ENCODE measurements around the gene SETDB1. TPM values are rescaled to one million over a fixed set of nuclear protein-coding genes. Genes with fewer than 3 reads are reported as not detected.

SETDB1 gene
- total RNA-seq, 1 experiment from 2014 or later, result 66.5 TPM

DNA sequence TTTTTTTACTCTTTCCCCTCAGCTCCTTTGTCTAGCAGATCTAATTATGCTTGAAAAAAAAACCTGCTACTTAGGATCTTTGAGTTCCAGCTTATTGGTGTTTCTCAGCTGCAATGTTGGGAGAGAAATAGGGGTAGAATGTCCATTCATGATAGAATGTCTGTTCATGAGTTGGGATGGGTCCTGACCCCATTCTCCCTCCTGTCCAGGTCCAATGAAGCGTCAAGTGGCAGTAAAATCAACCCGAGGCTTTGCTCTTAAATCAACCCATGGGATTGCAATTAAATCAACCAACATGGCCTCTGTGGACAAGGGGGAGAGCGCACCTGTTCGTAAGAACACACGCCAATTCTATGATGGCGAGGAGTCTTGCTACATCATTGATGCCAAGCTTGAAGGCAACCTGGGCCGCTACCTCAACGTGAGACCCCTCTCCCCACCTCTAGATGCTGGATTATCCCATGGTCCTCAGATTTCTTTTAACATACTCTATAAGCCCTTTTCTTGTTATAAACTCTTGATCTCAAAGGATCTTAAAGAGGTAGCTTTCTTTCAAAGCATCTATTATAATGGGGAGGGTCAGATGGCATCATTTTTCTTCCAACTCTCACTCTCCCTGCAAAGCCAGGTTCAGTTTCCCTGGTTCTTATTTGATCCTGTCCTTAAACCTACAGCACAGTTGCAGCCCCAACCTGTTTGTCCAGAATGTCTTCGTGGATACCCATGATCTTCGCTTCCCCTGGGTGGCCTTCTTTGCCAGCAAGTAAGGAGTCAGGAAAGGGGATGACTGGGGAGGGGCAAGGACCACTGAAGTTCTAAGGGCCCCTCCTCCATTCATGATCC is 37.4 kb downstream of the SETDB1 start:
- no peak for DNase-seq (ENCODE audit: low spot score)
- TSS peak; percentile 14 for BruUV-seq (replicated peaks)
- Histone ChIP-seq H3K27me3 (replicated peaks; ENCODE audit: insufficient read depth, low read depth, low read length, poor library complexity) (no peaks in the 10 kb centered on the region), H3K4me3 (ENCODE audit: low read depth, low read length, poor library complexity, severe bottlenecking) (no peak overlapping the region), H3K4me1 (ENCODE audit: insufficient read depth, low read length, poor library complexity, severe bottlenecking) (no peaks in the 10 kb centered on the region), H3K36me3 (ENCODE audit: insufficient read depth, low read length, poor library complexity, severe bottlenecking) (peaks cover 97% of the 10 kb centered on the region), H3K9me3 (ENCODE audit: low read depth, low read length, poor library complexity, severe bottlenecking) (no peaks in the 10 kb centered on the region), H3K27ac (ENCODE audit: low read depth, low read length, poor library complexity, severe bottlenecking) (no peak overlapping the region)
- CTCF ChIA-PET, result interaction anchor here (0.5 kb wide), 1 partner anchor 43 kb away, joined by 17 read pairs; no protein-coding TSS in a partner anchor
- POLR2A ChIA-PET (ENCODE audit: low non-redundant PET), result no interaction called here
- TF ChIP-seq, protein P1, sequence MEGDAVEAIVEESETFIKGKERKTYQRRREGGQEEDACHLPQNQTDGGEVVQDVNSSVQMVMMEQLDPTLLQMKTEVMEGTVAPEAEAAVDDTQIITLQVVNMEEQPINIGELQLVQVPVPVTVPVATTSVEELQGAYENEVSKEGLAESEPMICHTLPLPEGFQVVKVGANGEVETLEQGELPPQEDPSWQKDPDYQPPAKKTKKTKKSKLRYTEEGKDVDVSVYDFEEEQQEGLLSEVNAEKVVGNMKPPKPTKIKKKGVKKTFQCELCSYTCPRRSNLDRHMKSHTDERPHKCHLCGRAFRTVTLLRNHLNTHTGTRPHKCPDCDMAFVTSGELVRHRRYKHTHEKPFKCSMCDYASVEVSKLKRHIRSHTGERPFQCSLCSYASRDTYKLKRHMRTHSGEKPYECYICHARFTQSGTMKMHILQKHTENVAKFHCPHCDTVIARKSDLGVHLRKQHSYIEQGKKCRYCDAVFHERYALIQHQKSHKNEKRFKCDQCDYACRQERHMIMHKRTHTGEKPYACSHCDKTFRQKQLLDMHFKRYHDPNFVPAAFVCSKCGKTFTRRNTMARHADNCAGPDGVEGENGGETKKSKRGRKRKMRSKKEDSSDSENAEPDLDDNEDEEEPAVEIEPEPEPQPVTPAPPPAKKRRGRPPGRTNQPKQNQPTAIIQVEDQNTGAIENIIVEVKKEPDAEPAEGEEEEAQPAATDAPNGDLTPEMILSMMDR (conservative IDR thresholded peaks at IDR 0.05; ENCODE audit: low read depth, low read length), result no peak
- no peak for TF ChIP-seq EZH2 (IDR thresholded peaks at IDR 0.05; ENCODE audit: borderline replicate concordance, low read depth, low read length, poor library complexity, severe bottlenecking)
- intact Hi-C loops (cut with micrococcal nuclease; ENCODE audit: unreplicated experiment), result no loop called here

DNA sequence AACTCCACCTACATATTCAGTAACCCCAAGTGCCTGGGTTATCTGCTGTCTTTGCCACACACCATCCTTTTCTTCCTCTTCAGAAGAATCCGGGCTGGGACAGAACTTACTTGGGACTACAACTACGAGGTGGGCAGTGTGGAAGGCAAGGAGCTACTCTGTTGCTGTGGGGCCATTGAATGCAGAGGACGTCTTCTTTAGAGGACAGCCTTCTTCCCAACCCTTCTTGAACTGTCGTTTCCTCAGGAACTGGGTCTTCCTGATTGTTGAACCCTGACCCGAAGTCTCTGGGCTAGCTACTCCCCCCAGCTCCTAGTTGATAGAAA is 38.0 kb downstream of the SETDB1 start:
- ChIA-PET CTCF (interaction anchor here (0.5 kb wide), 1 partner anchor 43 kb away, joined by 17 read pairs; no protein-coding TSS in a partner anchor), POLR2A (ENCODE audit: low non-redundant PET) (no interaction called here)
- intact Hi-C loops (cut with micrococcal nuclease; ENCODE audit: unreplicated experiment), result no loop called here
- Histone ChIP-seq H3K27ac (ENCODE audit: low read depth, low read length, poor library complexity, severe bottlenecking) (no peak overlapping the region), H3K4me3 (ENCODE audit: low read depth, low read length, poor library complexity, severe bottlenecking) (no peak overlapping the region), H3K27me3 (replicated peaks; ENCODE audit: insufficient read depth, low read depth, low read length, poor library complexity) (no peaks in the 10 kb centered on the region), H3K36me3 (ENCODE audit: insufficient read depth, low read length, poor library complexity, severe bottlenecking) (peaks cover 97% of the 10 kb centered on the region), H3K4me1 (ENCODE audit: insufficient read depth, low read length, poor library complexity, severe bottlenecking) (no peaks in the 10 kb centered on the region), H3K9me3 (ENCODE audit: low read depth, low read length, poor library complexity, severe bottlenecking) (no peaks in the 10 kb centered on the region)
- TF ChIP-seq, protein P1 (conservative IDR thresholded peaks at IDR 0.05; ENCODE audit: low read depth, low read length), result no peak
- no peak for TF ChIP-seq EZH2 (IDR thresholded peaks at IDR 0.05; ENCODE audit: borderline replicate concordance, low read depth, low read length, poor library complexity, severe bottlenecking)
- BruUV-seq (replicated peaks), result no TSS peak
- DNase-seq (ENCODE audit: low spot score), result no peak

DNA sequence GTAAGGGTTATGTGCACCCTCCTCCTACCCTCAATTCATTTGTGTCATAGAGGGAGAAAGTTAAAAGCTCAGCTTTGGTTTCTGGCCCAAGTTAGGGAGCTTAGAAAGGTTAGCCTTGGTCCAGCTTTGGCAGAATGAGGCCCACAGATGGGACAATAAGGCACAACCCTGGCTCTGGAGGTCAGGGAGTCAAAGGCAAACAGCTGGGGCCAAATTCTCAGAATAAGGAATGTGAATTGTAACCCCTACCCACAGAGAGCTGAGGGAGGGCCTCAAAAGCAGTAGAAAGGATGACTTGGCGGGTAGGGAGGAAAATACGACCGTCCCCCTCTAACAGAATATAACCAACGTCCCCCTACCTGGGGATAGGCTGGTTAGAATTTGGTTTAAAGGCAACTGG is 39.4 kb downstream of the SETDB1 start:
- intact Hi-C loops (cut with micrococcal nuclease; ENCODE audit: unreplicated experiment), result no loop called here
- H3K27ac ChIP-seq (ENCODE audit: low read depth, low read length, poor library complexity, severe bottlenecking), result peak overlapping the region; percentile 10
- no peak for DNase-seq (ENCODE audit: low spot score)
- no peaks in the 10 kb centered on the region for H3K4me1 ChIP-seq (ENCODE audit: insufficient read depth, low read length, poor library complexity, severe bottlenecking)
- H3K36me3 ChIP-seq (ENCODE audit: insufficient read depth, low read length, poor library complexity, severe bottlenecking), result peaks cover 83% of the 10 kb centered on the region
- no peak for TF ChIP-seq EZH2 (IDR thresholded peaks at IDR 0.05; ENCODE audit: borderline replicate concordance, low read depth, low read length, poor library complexity, severe bottlenecking)
- TF ChIP-seq, protein P1 (conservative IDR thresholded peaks at IDR 0.05; ENCODE audit: low read depth, low read length), result no peak
- H3K9me3 ChIP-seq (ENCODE audit: low read depth, low read length, poor library complexity, severe bottlenecking), result no peaks in the 10 kb centered on the region
- TSS peak; percentile 30 for BruUV-seq (replicated peaks)
- H3K27me3 ChIP-seq (replicated peaks; ENCODE audit: insufficient read depth, low read depth, low read length, poor library complexity), result no peaks in the 10 kb centered on the region
- no peak overlapping the region for H3K4me3 ChIP-seq (ENCODE audit: low read depth, low read length, poor library complexity, severe bottlenecking)
- ChIA-PET POLR2A (ENCODE audit: low non-redundant PET) (no interaction called here), CTCF (interaction anchor here (0.6 kb wide), 1 partner anchor 30 kb away, joined by 3 read pairs; no protein-coding TSS in a partner anchor)

All from A673 (cell line).